ENCODE data around the gene NOL7.

Gene NOL7

DNA sequence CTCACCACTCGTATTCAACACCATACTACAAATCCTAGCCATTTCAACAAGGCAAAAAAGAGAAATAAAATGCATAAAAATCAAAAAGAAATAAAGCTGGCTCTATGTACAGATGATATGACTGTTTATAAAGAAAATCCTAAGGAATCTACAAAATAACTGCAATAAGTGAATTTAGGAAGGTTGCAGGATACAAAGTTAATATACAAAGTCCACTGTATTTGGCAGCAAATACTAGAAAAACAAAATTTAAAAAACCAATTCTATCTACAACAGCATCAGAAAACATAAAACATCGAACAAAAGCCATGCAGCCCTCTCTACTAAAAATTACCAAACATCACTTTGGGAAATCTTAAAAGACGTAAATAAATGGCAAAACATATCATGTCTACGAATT is 48.9 kb downstream of the NOL7 start:
- no peak overlapping the region for H4K91ac ChIP-seq (ENCODE audit: low read length)
- H3K4me2 ChIP-seq (ENCODE audit: low read length, poor library complexity, severe bottlenecking): no peak overlapping the region
- H3K14ac ChIP-seq (ENCODE audit: low read length in 2 of 2): no peak overlapping the region
- H2BK120ac ChIP-seq (ENCODE audit: low read depth, low read length): no peak overlapping the region
- peaks cover 2% of the 10 kb centered on the region for H3K4me1 ChIP-seq (ENCODE audit: control insufficient read depth, insufficient read depth, low read depth, low read length)
- H3K36me3 ChIP-seq (ENCODE audit: control insufficient read depth in 1 of 2, insufficient read depth in 2 of 2, low read depth in 1 of 2, low read length in 2 of 2): no peaks in the 10 kb centered on the region
- no peak overlapping the region for H2BK12ac ChIP-seq (ENCODE audit: low read length in 2 of 2)
- WGBS: 98% methylated on average over 3 of the region's 4 CpGs
- H2BK15ac ChIP-seq (ENCODE audit: low read depth, poor library complexity, severe bottlenecking): no peak overlapping the region
- DNase-seq: no peak
- no peak overlapping the region for H3K4ac ChIP-seq (ENCODE audit: low read depth in 1 of 2, low read length in 2 of 2)
- no peak overlapping the region for H3K9ac ChIP-seq (ENCODE audit: low read length)
- no peak overlapping the region for H3K23ac ChIP-seq (ENCODE audit: low read length in 2 of 2)
- H2AK5ac ChIP-seq (ENCODE audit: low read length, severe bottlenecking): no peak overlapping the region
- no peak overlapping the region for H3K18ac ChIP-seq (ENCODE audit: low read depth in 1 of 2, low read length in 2 of 2)
- H4K8ac ChIP-seq (ENCODE audit: low read length): no peak overlapping the region
- H3K9me3 ChIP-seq (ENCODE audit: control insufficient read depth, low read length): no peaks in the 10 kb centered on the region
- no peak overlapping the region for H3K4me3 ChIP-seq (ENCODE audit: insufficient read depth in 1 of 2, low read depth in 1 of 2, low read length in 2 of 2)
- no peaks in the 10 kb centered on the region for H3K27me3 ChIP-seq (ENCODE audit: control insufficient read depth in 1 of 2, insufficient read depth in 1 of 2, low read length in 2 of 2)
- no peak overlapping the region for H2BK5ac ChIP-seq (ENCODE audit: low read depth, low read length, poor library complexity, severe bottlenecking)
- H2AFZ ChIP-seq (ENCODE audit: low read depth, low read length): no peak overlapping the region
- peaks cover 6% of the 10 kb centered on the region for H3K79me1 ChIP-seq (replicated peaks; ENCODE audit: low read length, poor library complexity, severe bottlenecking)
- no peak overlapping the region for H3K27ac ChIP-seq (ENCODE audit: low read length, poor library complexity, severe bottlenecking)

DNA sequence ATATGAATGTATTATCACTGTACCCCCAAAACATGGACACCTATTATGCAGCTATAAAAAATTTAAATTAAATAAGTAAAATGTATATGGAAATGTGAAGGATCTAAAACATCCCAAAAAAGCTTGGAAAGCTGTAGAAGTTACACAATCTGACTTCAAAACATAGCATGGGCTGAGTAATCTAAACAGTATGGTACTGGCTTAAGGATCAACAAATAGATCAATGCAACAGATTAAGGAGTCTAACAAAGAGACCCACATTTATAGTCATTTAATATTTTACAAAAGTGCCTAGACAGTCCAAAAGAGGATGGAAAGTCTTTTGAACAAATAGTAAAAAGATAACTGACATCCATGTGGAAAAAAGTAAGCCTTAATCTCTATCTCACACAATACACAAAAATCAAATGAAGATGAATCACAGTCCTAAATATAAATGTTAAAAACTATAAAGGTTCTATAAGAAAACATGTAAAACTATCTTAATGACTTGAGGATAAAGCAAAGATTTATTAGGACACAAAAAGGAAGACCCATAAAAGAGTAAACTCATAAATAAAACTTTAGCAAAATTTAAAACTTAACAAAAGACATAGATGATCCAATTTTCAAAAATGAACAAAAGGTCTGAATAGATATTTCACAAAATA is 49.7 kb downstream of the NOL7 start:
- Histone ChIP-seq H3K9ac (ENCODE audit: low read length) (no peak overlapping the region), H3K4me3 (ENCODE audit: insufficient read depth in 1 of 2, low read depth in 1 of 2, low read length in 2 of 2) (no peak overlapping the region), H4K91ac (ENCODE audit: low read length) (no peak overlapping the region), H3K4me1 (ENCODE audit: control insufficient read depth, insufficient read depth, low read depth, low read length) (peaks cover 2% of the 10 kb centered on the region), H2AK5ac (ENCODE audit: low read length, severe bottlenecking) (no peak overlapping the region), H2BK120ac (ENCODE audit: low read depth, low read length) (no peak overlapping the region), H2BK5ac (ENCODE audit: low read depth, low read length, poor library complexity, severe bottlenecking) (no peak overlapping the region), H3K36me3 (ENCODE audit: control insufficient read depth in 1 of 2, insufficient read depth in 2 of 2, low read depth in 1 of 2, low read length in 2 of 2) (no peaks in the 10 kb centered on the region), H2BK12ac (ENCODE audit: low read length in 2 of 2) (no peak overlapping the region), H3K4ac (ENCODE audit: low read depth in 1 of 2, low read length in 2 of 2) (no peak overlapping the region), H3K27ac (ENCODE audit: low read length, poor library complexity, severe bottlenecking) (no peak overlapping the region), H3K79me1 (replicated peaks; ENCODE audit: low read length, poor library complexity, severe bottlenecking) (peaks cover 9% of the 10 kb centered on the region), H2AFZ (ENCODE audit: low read depth, low read length) (no peak overlapping the region), H2BK15ac (ENCODE audit: low read depth, poor library complexity, severe bottlenecking) (no peak overlapping the region), H3K14ac (ENCODE audit: low read length in 2 of 2) (no peak overlapping the region), H4K8ac (ENCODE audit: low read length) (no peak overlapping the region), H3K23ac (ENCODE audit: low read length in 2 of 2) (no peak overlapping the region), H3K9me3 (ENCODE audit: control insufficient read depth, low read length) (no peaks in the 10 kb centered on the region), H3K4me2 (ENCODE audit: low read length, poor library complexity, severe bottlenecking) (no peak overlapping the region), H3K18ac (ENCODE audit: low read depth in 1 of 2, low read length in 2 of 2) (no peak overlapping the region), H3K27me3 (ENCODE audit: control insufficient read depth in 1 of 2, insufficient read depth in 1 of 2, low read length in 2 of 2) (no peaks in the 10 kb centered on the region)
- DNase-seq: peak; percentile 64

DNA sequence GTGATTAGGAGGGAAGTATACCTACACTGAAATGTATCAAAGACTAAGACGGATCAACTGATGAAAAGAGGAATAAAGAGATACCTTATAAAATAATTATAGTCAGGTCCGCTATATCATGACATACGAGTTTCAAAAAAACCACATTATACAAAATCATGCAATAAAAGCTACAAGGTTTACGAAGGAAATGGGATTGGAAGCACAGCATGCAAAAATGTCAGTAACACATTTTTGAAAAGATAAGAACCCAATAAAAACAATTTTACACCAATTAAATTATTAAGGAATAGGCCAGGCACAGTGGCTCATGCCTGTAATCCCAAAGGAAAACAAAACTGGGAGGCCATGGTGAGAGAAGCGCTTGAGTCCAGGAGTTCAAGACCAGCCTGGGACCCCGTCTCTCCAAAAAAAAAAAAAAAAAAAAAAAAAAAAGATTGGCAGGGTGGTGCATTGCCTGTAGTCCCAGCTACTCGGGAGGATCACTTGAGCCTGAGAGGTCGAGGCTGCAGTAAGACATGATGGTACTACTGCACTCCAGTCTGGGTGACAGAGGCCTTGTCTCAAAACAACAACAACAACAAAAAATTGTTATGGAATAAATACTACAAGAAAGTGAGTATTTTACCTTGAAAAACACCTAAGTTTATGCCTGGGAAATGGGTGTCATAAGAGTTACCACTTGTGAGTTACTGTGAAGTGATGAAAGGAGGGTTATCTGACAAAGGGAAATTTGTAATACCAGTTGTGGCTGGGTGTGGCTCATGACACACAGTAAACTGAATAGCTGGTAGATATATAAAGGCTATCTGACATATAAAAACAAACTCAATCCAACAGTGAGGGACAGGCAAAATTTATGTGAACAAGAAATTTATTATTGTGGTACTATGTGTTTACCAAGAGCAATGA is 51.3 kb downstream of the NOL7 start:
- H3K36me3 ChIP-seq (ENCODE audit: control insufficient read depth in 1 of 2, insufficient read depth in 2 of 2, low read depth in 1 of 2, low read length in 2 of 2): no peaks in the 10 kb centered on the region
- no peak overlapping the region for H2BK12ac ChIP-seq (ENCODE audit: low read length in 2 of 2)
- H2AK5ac ChIP-seq (ENCODE audit: low read length, severe bottlenecking): no peak overlapping the region
- no peaks in the 10 kb centered on the region for H3K4me1 ChIP-seq (ENCODE audit: control insufficient read depth, insufficient read depth, low read depth, low read length)
- H3K79me1 ChIP-seq (replicated peaks; ENCODE audit: low read length, poor library complexity, severe bottlenecking): peaks cover 7% of the 10 kb centered on the region
- no peak for DNase-seq
- H3K23ac ChIP-seq (ENCODE audit: low read length in 2 of 2): no peak overlapping the region
- 97% methylated on average over 7 of the region's 8 CpGs for WGBS
- H3K14ac ChIP-seq (ENCODE audit: low read length in 2 of 2): no peak overlapping the region
- H3K27me3 ChIP-seq (ENCODE audit: control insufficient read depth in 1 of 2, insufficient read depth in 1 of 2, low read length in 2 of 2): no peaks in the 10 kb centered on the region
- H3K4me3 ChIP-seq (ENCODE audit: insufficient read depth in 1 of 2, low read depth in 1 of 2, low read length in 2 of 2): no peak overlapping the region
- H3K9ac ChIP-seq (ENCODE audit: low read length): no peak overlapping the region
- no peak overlapping the region for H2BK5ac ChIP-seq (ENCODE audit: low read depth, low read length, poor library complexity, severe bottlenecking)
- no peak overlapping the region for H3K18ac ChIP-seq (ENCODE audit: low read depth in 1 of 2, low read length in 2 of 2)
- no peak overlapping the region for H3K4ac ChIP-seq (ENCODE audit: low read depth in 1 of 2, low read length in 2 of 2)
- H4K91ac ChIP-seq (ENCODE audit: low read length): no peak overlapping the region
- no peak overlapping the region for H2BK15ac ChIP-seq (ENCODE audit: low read depth, poor library complexity, severe bottlenecking)
- H4K8ac ChIP-seq (ENCODE audit: low read length): no peak overlapping the region
- H3K27ac ChIP-seq (ENCODE audit: low read length, poor library complexity, severe bottlenecking): no peak overlapping the region
- no peaks in the 10 kb centered on the region for H3K9me3 ChIP-seq (ENCODE audit: control insufficient read depth, low read length)
- H3K4me2 ChIP-seq (ENCODE audit: low read length, poor library complexity, severe bottlenecking): no peak overlapping the region
- no peak overlapping the region for H2BK120ac ChIP-seq (ENCODE audit: low read depth, low read length)
- H2AFZ ChIP-seq (ENCODE audit: low read depth, low read length): no peak overlapping the region

DNA sequence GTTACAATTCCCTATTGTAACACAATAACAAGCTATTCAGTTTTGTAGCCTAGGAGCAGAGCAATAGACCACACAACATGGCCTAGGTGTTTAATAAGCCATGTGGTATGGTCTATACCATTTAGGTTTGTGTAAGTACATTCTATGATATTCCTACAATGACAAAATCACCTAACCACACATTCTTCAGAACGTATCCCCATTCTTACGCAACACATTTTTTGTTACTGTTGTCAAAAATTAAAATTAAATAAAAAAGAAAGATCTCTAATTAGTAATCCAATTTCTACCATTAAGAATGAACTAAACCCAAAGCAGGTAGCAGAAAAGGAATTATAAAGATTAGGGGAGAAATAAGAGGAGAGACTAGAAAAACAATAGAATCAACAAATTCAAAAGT is 52.5 kb downstream of the NOL7 start:
- no peak overlapping the region for H3K4me2 ChIP-seq (ENCODE audit: low read length, poor library complexity, severe bottlenecking)
- no peak for DNase-seq
- H2BK5ac ChIP-seq (ENCODE audit: low read depth, low read length, poor library complexity, severe bottlenecking): peak overlapping the region; percentile 44
- H3K79me1 ChIP-seq (replicated peaks; ENCODE audit: low read length, poor library complexity, severe bottlenecking): peaks cover 5% of the 10 kb centered on the region
- WGBS: no CpG with 5 or more reads among the region's 2 CpGs
- no peak overlapping the region for H3K23ac ChIP-seq (ENCODE audit: low read length in 2 of 2)
- no peak overlapping the region for H2BK15ac ChIP-seq (ENCODE audit: low read depth, poor library complexity, severe bottlenecking)
- H3K4me3 ChIP-seq (ENCODE audit: insufficient read depth in 1 of 2, low read depth in 1 of 2, low read length in 2 of 2): no peak overlapping the region
- H4K8ac ChIP-seq (ENCODE audit: low read length): no peak overlapping the region
- no peak overlapping the region for H2BK120ac ChIP-seq (ENCODE audit: low read depth, low read length)
- no peak overlapping the region for H3K14ac ChIP-seq (ENCODE audit: low read length in 2 of 2)
- H3K9ac ChIP-seq (ENCODE audit: low read length): no peak overlapping the region
- H2AFZ ChIP-seq (ENCODE audit: low read depth, low read length): no peak overlapping the region
- no peak overlapping the region for H2BK12ac ChIP-seq (ENCODE audit: low read length in 2 of 2)
- H3K4me1 ChIP-seq (ENCODE audit: control insufficient read depth, insufficient read depth, low read depth, low read length): no peaks in the 10 kb centered on the region
- no peaks in the 10 kb centered on the region for H3K9me3 ChIP-seq (ENCODE audit: control insufficient read depth, low read length)
- H3K27ac ChIP-seq (ENCODE audit: low read length, poor library complexity, severe bottlenecking): no peak overlapping the region
- no peak overlapping the region for H3K18ac ChIP-seq (ENCODE audit: low read depth in 1 of 2, low read length in 2 of 2)
- H3K27me3 ChIP-seq (ENCODE audit: control insufficient read depth in 1 of 2, insufficient read depth in 1 of 2, low read length in 2 of 2): no peaks in the 10 kb centered on the region
- no peak overlapping the region for H3K4ac ChIP-seq (ENCODE audit: low read depth in 1 of 2, low read length in 2 of 2)
- H2AK5ac ChIP-seq (ENCODE audit: low read length, severe bottlenecking): no peak overlapping the region
- H3K36me3 ChIP-seq (ENCODE audit: control insufficient read depth in 1 of 2, insufficient read depth in 2 of 2, low read depth in 1 of 2, low read length in 2 of 2): no peaks in the 10 kb centered on the region
- H4K91ac ChIP-seq (ENCODE audit: low read length): no peak overlapping the region
